Mononuclear cell (primary cell): ENCODE results near the gene PLCH1. TPM values are rescaled to one million over a fixed set of nuclear protein-coding genes. Genes with fewer than 3 reads are reported as not detected.

ENCODE experiments used
- total RNA-seq: library from RNA; depleted of rRNA; stranded (reverse); fragments of >200 nt; gene quantifications from one replicate; pipeline ENCODE4 v1.2.3, GENCODE V29; 2012

The PLCH1 gene
- total RNA-seq, 1 donor: 0.94 TPM

Other genes with a start within 250 kb of the PLCH1 start
- gene C3orf33, start 61.2 kb upstream of the PLCH1 start, total RNA-seq: 2.3 TPM
- 30.3 TPM for gene SLC33A1, start 109.4 kb upstream of the PLCH1 start, total RNA-seq
- gene GMPS, start 125.6 kb upstream of the PLCH1 start, total RNA-seq: 43.6 TPM